Right lobe of liver (tissue), 4 donors: ENCODE data around the gene AURKA.

Experiments
- CTCF ChIP-seq, 4 donors: fragments of 200-600 bp in 3 of 4; fragments of 450-650 bp in 1 of 4; IDR thresholded peaks; one replicate each; pipeline versions ENCODE4 v1.5.1 to v1.8.0; 2016 to 2022; ENCODE audit warnings: antibody characterized with exemption in 4 of 4, mild to moderate bottlenecking in 2 of 4
- POLR2A ChIP-seq: fragments of 450-650 bp; IDR thresholded peaks from one replicate; pipeline ENCODE4 v1.6.1; 2017; ENCODE audit warnings: antibody characterized with exemption, mild to moderate bottlenecking
- donor health status: DM: no; HTN: no; CAD: no.
- donor health status: DM: no; HTN: no; CAD: no.
- donor health status: DM: no; HTN: yes; CAD: no.

GRCh38 chr20:56328861-56329260 lies 63.2 kb downstream of the AURKA start:
- TF ChIP-seq CTCF (IDR thresholded peaks at IDR 0.05) (no peak), POLR2A (no peak)
